Astrocyte of the cerebellum (primary cell): Measurements from ENCODE around the gene PDE6B.
"Not testable (repeated sequence)": the region's sequence is repeated elsewhere in the genome, so short reads cannot be mapped to it uniquely, and the experiment has no call there.

ENCODE experiments used
- DNase-seq: peaks from one replicate; pipeline ENCODE4 v3.0.0-alpha.2; 2011; ENCODE audit warnings: low read depth
- H3K4me3 ChIP-seq: 2 replicates; pipeline ENCODE4 v1.5.1; 2011; ENCODE audit warnings: mild to moderate bottlenecking, low read depth, low read length, moderate library complexity
- CTCF ChIP-seq: IDR thresholded peaks from 2 replicates; pipeline ENCODE4 v1.5.1; 2012; ENCODE audit warnings: low read length, low read depth, moderate library complexity, mild to moderate bottlenecking; ENCODE audit errors: missing control alignments
- in situ Hi-C: cut with HindIII; loops from 2 replicates; pipeline ENCODE4 v1.10.0; 2017; ENCODE audit warnings: low sequenced_read_pairs

The PDE6B gene

GRCh38 chr4:704198-704891 lies 79.0 kb downstream of the PDE6B start:
- no peak overlapping the region for H3K4me3 ChIP-seq
- in situ Hi-C loops = no loop called here
- no peak for DNase-seq
- no peak for TF ChIP-seq CTCF

- peak overlapping the region; percentile 65 for H3K4me3 ChIP-seq
- in situ Hi-C loops = no loop called here
- DNase-seq = no peak
- no peak for TF ChIP-seq CTCF
Observed at GRCh38 chr4:704971-705277, 79.6 kb downstream of the PDE6B start.

GRCh38 chr4:705278-706082 lies 80.1 kb downstream of the PDE6B start, which contains the start of gene PCGF3:
Gene PCGF3, plus strand, starts transcription at chr4:705832. Its CDS starts 27,849 bp downstream, at chr4:733681.
- in situ Hi-C loops = no loop called here
- H3K4me3 ChIP-seq = peak within 1 kb of the TSS; percentile 65
- no peak for TF ChIP-seq CTCF
- peak; percentile 86 for DNase-seq

- H3K4me3 ChIP-seq = peak overlapping the region; percentile 65
- in situ Hi-C loops, DNase-seq: not testable (repeated sequence)
Observed at GRCh38 chr4:706083-706633, 80.8 kb downstream of the PDE6B start.

- in situ Hi-C loops = no loop called here
- TF ChIP-seq CTCF = no peak
- peak overlapping the region; percentile 65 for H3K4me3 ChIP-seq
- DNase-seq = no peak
Observed at GRCh38 chr4:706834-707598, 81.6 kb downstream of the PDE6B start.

- peak overlapping the region; percentile 65 for H3K4me3 ChIP-seq
- in situ Hi-C loops = no loop called here
- no peak for TF ChIP-seq CTCF
Observed at GRCh38 chr4:707929-708630, 82.7 kb downstream of the PDE6B start.

More at GRCh38 chr4:707929-708630, 82.7 kb downstream of the PDE6B start:
- DNase-seq = no peak
